SU-DHL-6 (cell line): ENCODE data around the gene CBFA2T2.

ENCODE experiments used
- H2AFZ ChIP-seq: fragments of 200-600 bp; sonication (generic); 2 replicates; pipeline ENCODE4 v1.6.1; 2014; ENCODE audit warnings: low read depth, mild to moderate bottlenecking, moderate library complexity, mixed read lengths, antibody characterized with exemption, low read length; ENCODE audit not compliant: severe bottlenecking
- H3F3A ChIP-seq: fragments of 200-600 bp; shearing (Covaris generic); 2 replicates; pipeline ENCODE4 v1.6.0; 2016; ENCODE audit warnings: antibody characterized with exemption, mild to moderate bottlenecking; ENCODE audit not compliant: insufficient read depth
- H3K27ac ChIP-seq: fragments of 200-600 bp; sonication (generic); 2 replicates; pipeline ENCODE4 v1.5.1; 2016; ENCODE audit warnings: low read depth, mild to moderate bottlenecking, low read length, moderate library complexity, mixed read lengths
- H3K27me3 ChIP-seq: fragments of 200-600 bp; sonication (generic), shearing (Covaris generic); 2 replicates; pipeline ENCODE4 v1.6.0; 2014; ENCODE audit warnings: mild to moderate bottlenecking, low read length
- H3K36me3 ChIP-seq: fragments of 200-600 bp; sonication (generic); 2 replicates; pipeline ENCODE4 v1.6.1; 2014; ENCODE audit warnings: mild to moderate bottlenecking, low read length, mixed read lengths
- H3K4me2 ChIP-seq: fragments of 300-600, 200-600 bp; shearing (Covaris generic), sonication (generic); 2 replicates; pipeline ENCODE4 v1.6.0; 2014; ENCODE audit warnings: low read length, low read depth, mild to moderate bottlenecking; ENCODE audit not compliant: poor library complexity, severe bottlenecking
- H3K4me3 ChIP-seq: fragments of 200-600 bp; sonication (generic); 2 replicates; pipeline ENCODE4 v1.5.1; 2014; ENCODE audit warnings: antibody characterized with exemption, low read length, mild to moderate bottlenecking, mixed read lengths; ENCODE audit not compliant: insufficient read depth, poor library complexity, severe bottlenecking
- H3K79me2 ChIP-seq: fragments of 200-600 bp; sonication (generic); 2 replicates; pipeline ENCODE4 v1.6.1; 2014; ENCODE audit warnings: mild to moderate bottlenecking, low read length, moderate library complexity; ENCODE audit not compliant: insufficient read depth
- H3K9ac ChIP-seq: fragments of 200-600 bp; sonication (generic); 2 replicates; pipeline ENCODE4 v1.7.0; 2014; ENCODE audit warnings: mild to moderate bottlenecking, low read length
- H3K9me2 ChIP-seq: fragments of 200-600 bp; sonication (generic); replicated peaks from 2 replicates; pipeline ENCODE4 v1.6.1; 2014; ENCODE audit warnings: low read length; ENCODE audit not compliant: insufficient read depth
- H3K9me3 ChIP-seq: fragments of 200-600 bp; sonication (generic); 2 replicates; pipeline ENCODE4 v1.6.1; 2014; ENCODE audit warnings: low read length, mixed read lengths; ENCODE audit not compliant: insufficient read depth
- H4K20me1 ChIP-seq: fragments of 200-600 bp; sonication (generic); 2 replicates; pipeline ENCODE4 v1.6.1; 2014; ENCODE audit warnings: low read depth, mild to moderate bottlenecking, antibody characterized with exemption, low read length, moderate library complexity, mixed read lengths
- CTCF ChIP-seq: fragments of 200-600 bp; sonication (generic); IDR thresholded peaks from one replicate; pipeline ENCODE4 v1.5.1; 2017; ENCODE audit warnings: antibody characterized with exemption, mild to moderate bottlenecking, low read length, moderate library complexity; ENCODE audit not compliant: insufficient read depth, poor library complexity, severe bottlenecking
- EZH2phosphoT487 ChIP-seq: fragments of 200-600 bp; sonication (generic), shearing (Covaris generic); conservative IDR thresholded peaks from 2 replicates; pipeline ENCODE4 v1.6.1; 2018; ENCODE audit warnings: mild to moderate bottlenecking, antibody characterized with exemption, low read length, moderate library complexity, mixed read lengths

Gene CBFA2T2

DNA sequence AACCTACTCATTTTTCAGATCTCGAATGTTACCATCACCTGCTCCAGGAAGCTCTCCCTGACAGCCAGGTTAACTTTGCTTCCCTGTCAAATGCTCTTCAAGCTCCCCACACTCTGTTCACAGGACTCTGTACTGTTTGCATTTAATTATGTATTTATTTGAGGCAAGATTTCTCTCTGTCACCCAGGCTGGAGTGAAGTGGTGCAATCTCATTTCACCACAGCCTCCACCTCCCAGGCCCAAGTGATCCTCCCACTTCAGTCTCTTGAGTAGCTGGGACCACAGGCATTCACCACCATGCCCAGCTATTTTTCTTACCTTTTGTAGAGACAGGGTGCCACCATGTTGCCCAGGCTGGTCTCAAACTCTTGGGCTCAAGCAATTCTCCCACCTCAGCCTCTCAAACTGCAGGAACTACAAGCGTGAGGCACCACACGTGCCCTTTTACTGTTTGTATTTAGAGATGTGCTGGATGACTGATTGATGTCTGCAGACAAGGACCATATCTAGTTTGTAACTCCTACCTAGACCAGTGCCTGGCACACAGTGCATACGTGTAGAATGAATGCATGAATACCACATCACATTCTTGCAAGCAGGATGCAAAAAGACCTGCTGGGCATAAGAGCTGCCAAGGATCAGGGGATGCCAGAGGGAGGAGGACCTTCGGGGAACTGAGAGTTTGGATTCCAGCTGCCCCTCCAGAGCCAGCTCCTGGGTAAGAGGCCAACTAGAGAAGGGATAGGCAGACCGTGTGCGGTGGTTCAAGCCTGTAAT lies 15.6 kb upstream of the CBFA2T2 start:
- Histone ChIP-seq H3K27me3 (no peaks in the 10 kb centered on the region), H3K4me2 (no peak overlapping the region), H2AFZ (no peak overlapping the region), H3K9me2 (no peaks in the 10 kb centered on the region), H3F3A (no peaks in the 10 kb centered on the region), H3K9me3 (no peaks in the 10 kb centered on the region), H3K4me3 (no peak overlapping the region), H3K79me2 (no peaks in the 10 kb centered on the region), H3K36me3 (no peaks in the 10 kb centered on the region), H3K27ac (no peak overlapping the region), H3K9ac (no peak overlapping the region), H4K20me1 (no peaks in the 10 kb centered on the region)
- TF ChIP-seq EZH2phosphoT487 = no peak
- TF ChIP-seq CTCF = no peak

GRCh38 chr20:33474963-33475362 lies 14.9 kb upstream of the CBFA2T2 start:
- Histone ChIP-seq H3K4me3 (no peak overlapping the region), H3K27ac (no peak overlapping the region), H3F3A (no peaks in the 10 kb centered on the region), H2AFZ (no peak overlapping the region), H3K9ac (no peak overlapping the region), H4K20me1 (no peaks in the 10 kb centered on the region), H3K79me2 (no peaks in the 10 kb centered on the region), H3K27me3 (no peaks in the 10 kb centered on the region), H3K36me3 (no peaks in the 10 kb centered on the region), H3K9me3 (no peaks in the 10 kb centered on the region), H3K4me2 (no peak overlapping the region), H3K9me2 (no peaks in the 10 kb centered on the region)
- TF ChIP-seq CTCF = no peak
- no peak for TF ChIP-seq EZH2phosphoT487

DNA sequence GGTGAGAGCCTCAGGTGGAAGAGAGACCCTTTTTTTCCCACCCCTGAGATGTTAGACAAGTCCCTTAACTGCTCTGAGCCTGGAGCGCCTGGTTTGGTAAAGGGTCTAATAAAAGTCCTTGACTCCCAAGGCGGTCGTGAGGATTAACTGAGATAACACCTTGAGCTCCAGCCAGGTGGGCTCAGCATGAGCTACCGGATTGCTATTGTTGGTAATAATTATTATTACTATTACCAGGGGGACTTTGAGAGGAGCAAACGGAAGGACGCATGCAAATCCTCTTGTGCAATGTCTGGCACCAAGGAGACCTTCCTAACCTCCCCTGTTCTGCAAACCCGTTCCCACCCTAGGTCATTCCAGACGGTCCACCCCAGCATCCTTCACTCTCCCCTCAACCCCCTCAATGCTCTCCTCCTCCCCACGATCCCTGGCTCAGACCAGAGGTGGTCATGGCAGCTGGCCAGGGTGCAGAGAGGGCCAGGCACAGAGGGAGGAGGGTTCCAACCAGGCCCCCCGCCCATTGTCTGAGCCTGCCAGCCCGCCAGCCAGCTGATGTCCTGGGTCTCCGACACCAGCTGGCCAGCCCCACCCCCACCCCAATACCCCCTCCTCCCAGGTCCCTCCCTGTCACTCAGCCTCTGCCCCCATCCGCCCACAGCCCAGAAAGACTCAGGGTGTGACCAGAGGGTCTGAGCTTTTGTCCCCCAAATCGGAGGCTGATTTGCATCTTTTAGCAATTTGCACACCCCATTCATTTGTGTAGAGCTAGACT lies 14.3 kb upstream of the CBFA2T2 start:
- Histone ChIP-seq H3K79me2 (no peaks in the 10 kb centered on the region), H4K20me1 (no peaks in the 10 kb centered on the region), H3K4me2 (no peak overlapping the region), H3K27me3 (no peaks in the 10 kb centered on the region), H3K4me3 (no peak overlapping the region), H2AFZ (no peak overlapping the region), H3K36me3 (no peaks in the 10 kb centered on the region), H3K9ac (no peak overlapping the region), H3K9me3 (no peaks in the 10 kb centered on the region), H3K27ac (no peak overlapping the region), H3F3A (no peaks in the 10 kb centered on the region), H3K9me2 (no peaks in the 10 kb centered on the region)
- TF ChIP-seq CTCF = no peak
- TF ChIP-seq EZH2phosphoT487 = no peak
